WTC11 (cell line): ENCODE data around the gene CACTIN. TPM values are rescaled to one million over a fixed set of nuclear protein-coding genes. Genes with fewer than 3 reads are reported as not detected.

Experiments used
- ATAC-seq: fragments of 200-7000 bp; cut with Tn5 transposase; 2 replicates; pipeline ENCODE4 v1.10.0; 2021; ENCODE audit warnings: mild to moderate bottlenecking, moderate library complexity
- CTCF ChIA-PET: fragments of 300-600 bp; sonication (Branson Sonifier 250); formaldehyde crosslinking; loops from one replicate; lab custom pipeline; 2021; ENCODE audit warnings: antibody characterized with exemption; lab: Charles Lee
- POLR2A ChIA-PET: fragments of 350-600 bp; sonication (Branson Sonifier 250); formaldehyde crosslinking; loops from one replicate; lab custom pipeline; 2021; ENCODE audit warnings: antibody characterized with exemption; lab: Charles Lee
- DNase-seq: peaks from one replicate; pipeline ENCODE4 v3.0.0; 2021; ENCODE audit warnings: low spot score
- H3K27ac Mint-ChIP-seq: 2 replicates; pipeline ENCODE4 v1.8.0; 2021; ENCODE audit warnings: mixed read lengths
- H3K27me3 Mint-ChIP-seq: 2 replicates; pipeline ENCODE4 v1.8.0; 2021; ENCODE audit warnings: low read depth, mild to moderate bottlenecking, moderate library complexity, mixed read lengths
- H3K36me3 Mint-ChIP-seq: 2 replicates; pipeline ENCODE4 v1.8.0; 2021; ENCODE audit warnings: mixed read lengths
- H3K4me1 Mint-ChIP-seq: 2 replicates; pipeline ENCODE4 v1.8.0; 2022; ENCODE audit warnings: mixed read lengths
- H3K4me3 Mint-ChIP-seq: 2 replicates; pipeline ENCODE4 v1.8.0; 2021; ENCODE audit warnings: mild to moderate bottlenecking, moderate library complexity, mixed read lengths
- H3K9me3 Mint-ChIP-seq: 2 replicates; pipeline ENCODE4 v1.8.0; 2021; ENCODE audit warnings: mixed read lengths
- ATF1 ChIP-seq: sonication (generic); formaldehyde crosslinking; IDR thresholded peaks from 2 replicates; pipeline ENCODE4 v1.8.1; 2023; ENCODE audit warnings: mild to moderate bottlenecking, moderate library complexity, missing genetic modification reagents
- FOXP1 ChIP-seq: sonication (generic); formaldehyde crosslinking; IDR thresholded peaks from 2 replicates; pipeline ENCODE4 v1.8.0; 2022; ENCODE audit warnings: missing genetic modification reagents, mild to moderate bottlenecking, moderate library complexity, borderline replicate concordance
- JAZF1 ChIP-seq: fragments of 250-450 bp; sonication (Bioruptor Pico); IDR thresholded peaks from 2 replicates; pipeline ENCODE4 v1.9.0; 2021; ENCODE audit warnings: moderate library complexity, mild to moderate bottlenecking, inconsistent platforms
- NFE2L1 ChIP-seq: sonication (generic); formaldehyde crosslinking; IDR thresholded peaks from 2 replicates; pipeline ENCODE4 v1.8.1; 2023; ENCODE audit warnings: missing genetic modification reagents
- OVOL2 ChIP-seq: fragments of 250-450 bp; sonication (Bioruptor Pico); IDR thresholded peaks from 2 replicates; pipeline ENCODE4 v1.9.0; 2021; ENCODE audit warnings: mild to moderate bottlenecking, borderline replicate concordance
- RORB ChIP-seq: fragments of 250-450 bp; sonication (Bioruptor Pico); IDR thresholded peaks from 2 replicates; pipeline ENCODE4 v1.9.0; 2021; ENCODE audit warnings: mild to moderate bottlenecking
- SP1 ChIP-seq: sonication (generic); formaldehyde crosslinking; conservative IDR thresholded peaks from 2 replicates; pipeline ENCODE4 v1.8.1; 2022; ENCODE audit warnings: missing genetic modification reagents
- ZNF263 ChIP-seq: sonication (generic); formaldehyde crosslinking; IDR thresholded peaks from 2 replicates; pipeline ENCODE4 v1.8.1; 2022; ENCODE audit warnings: low read depth, mild to moderate bottlenecking, moderate library complexity, missing genetic modification reagents
- ZNF317 ChIP-seq: sonication (generic); formaldehyde crosslinking; IDR thresholded peaks from 2 replicates; pipeline ENCODE4 v1.8.1; 2023; ENCODE audit warnings: low read depth, mild to moderate bottlenecking, moderate library complexity, missing genetic modification reagents, borderline replicate concordance
- total RNA-seq: library from RNA; stranded (reverse); gene quantifications from 3 replicates; pipeline ENCODE4 v1.2.3, GENCODE V29; 2021
- TF ChIP-seq, protein P1 (sequence below): sonication (generic); formaldehyde crosslinking; IDR thresholded peaks from 2 replicates; pipeline ENCODE4 v1.8.1; 2023; ENCODE audit warnings: mild to moderate bottlenecking, missing genetic modification reagents, moderate library complexity
- TF ChIP-seq, protein P2 (sequence below): sonication (generic); formaldehyde crosslinking; conservative IDR thresholded peaks from 2 replicates; pipeline ENCODE4 v1.8.1; 2023; ENCODE audit warnings: mild to moderate bottlenecking, low read depth, missing genetic modification reagents, moderate library complexity
- TF ChIP-seq, protein P3 (sequence below): sonication (generic); formaldehyde crosslinking; IDR thresholded peaks from 2 replicates; pipeline ENCODE4 v1.8.0; 2023; ENCODE audit warnings: missing genetic modification reagents
- TF ChIP-seq, protein P4 (sequence below): fragments of 250-450 bp; sonication (Bioruptor Pico); IDR thresholded peaks from 2 replicates; pipeline ENCODE4 v1.9.0; 2021; ENCODE audit warnings: mild to moderate bottlenecking
- TF ChIP-seq, protein P5 (sequence below): sonication (generic); formaldehyde crosslinking; IDR thresholded peaks from 2 replicates; pipeline ENCODE4 v1.8.1; 2023; ENCODE audit warnings: mild to moderate bottlenecking, missing genetic modification reagents, moderate library complexity

The CACTIN gene
- total RNA-seq, 1 experiment from 2014 or later = 42.2 TPM

DNA sequence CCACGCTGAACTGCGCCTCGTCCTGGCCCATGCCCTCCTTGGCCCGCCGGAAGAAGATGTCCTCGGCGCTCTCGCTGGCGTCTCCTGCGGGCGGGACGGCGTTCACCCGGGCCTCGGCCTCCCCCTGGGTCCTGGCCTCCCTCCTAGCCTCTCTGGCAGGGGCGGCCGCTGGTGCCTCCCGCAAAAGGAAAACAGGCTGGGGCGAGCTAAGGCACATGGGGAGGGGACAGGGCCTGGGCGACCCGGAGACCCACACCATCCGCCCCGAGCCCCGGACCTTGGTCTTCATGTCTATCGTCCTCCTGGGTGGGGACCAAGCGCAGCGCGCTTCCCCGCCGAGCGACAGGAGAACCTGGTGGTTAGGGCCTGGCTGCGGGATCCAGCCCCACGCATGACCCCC, 14.3 kb downstream of the CACTIN start:
- ATAC-seq (no peak), DNase-seq (no peak)
- H3K27ac Mint-ChIP-seq = no peak overlapping the region
- ChIA-PET CTCF (interaction anchor here (0.7 to 1.5 kb wide), 7 partner anchors 9 to 38 kb away, joined by 3 to 7 read pairs (median 4); no protein-coding TSS in a partner anchor), POLR2A (no interaction called here)
- H3K36me3 Mint-ChIP-seq = no peaks in the 10 kb centered on the region; the same call in 1 of the 2 replicates
- no peaks in the 10 kb centered on the region for H3K27me3 Mint-ChIP-seq
- no peaks in the 10 kb centered on the region for H3K9me3 Mint-ChIP-seq
- no peak overlapping the region for H3K4me3 Mint-ChIP-seq
- TF ChIP-seq ATF1 (CRISPR knock-in tag) (no peak), RORB (no peak)
- H3K4me1 Mint-ChIP-seq = peaks cover 12% of the 10 kb centered on the region

DNA sequence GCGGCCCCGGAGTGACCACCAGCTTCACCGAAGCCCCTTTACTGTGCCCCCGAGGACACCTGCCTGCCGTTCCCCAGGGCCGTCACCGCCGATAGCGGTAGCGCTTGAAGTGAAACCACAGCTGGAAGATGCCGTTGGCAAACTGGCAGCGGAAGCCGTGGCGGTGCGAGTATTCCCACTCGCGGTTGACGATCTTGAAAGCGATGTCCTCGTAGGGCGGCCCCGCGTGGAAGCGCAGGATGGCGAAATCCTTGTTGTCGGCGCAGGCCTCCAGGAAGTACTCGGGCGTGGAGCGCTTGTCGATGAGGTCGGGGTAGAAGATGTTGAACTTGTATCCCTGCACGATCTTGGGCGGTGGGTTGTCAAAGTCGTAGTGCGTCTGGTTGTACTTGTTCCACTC, 14.7 kb downstream of the CACTIN start:
- Mint-ChIP-seq H3K36me3 (no peaks in the 10 kb centered on the region; the same call in 1 of the 2 replicates), H3K27ac (no peak overlapping the region), H3K9me3 (no peaks in the 10 kb centered on the region), H3K4me3 (no peak overlapping the region), H3K4me1 (peaks cover 11% of the 10 kb centered on the region), H3K27me3 (no peaks in the 10 kb centered on the region)
- ChIA-PET CTCF (interaction anchor here (1.5 kb wide), 1 partner anchor 20 kb away, joined by 4 read pairs; no protein-coding TSS in a partner anchor), POLR2A (no interaction called here)
- ATAC-seq (no peak), DNase-seq (no peak)
- TF ChIP-seq RORB (no peak), FOXP1 (CRISPR knock-in tag) (no peak), JAZF1 (no peak), OVOL2 (CRISPR knock-in tag) (no peak), ZNF317 (CRISPR knock-in tag) (no peak), ZNF263 (no peak), NFE2L1 (no peak)
- TF ChIP-seq, protein P1, sequence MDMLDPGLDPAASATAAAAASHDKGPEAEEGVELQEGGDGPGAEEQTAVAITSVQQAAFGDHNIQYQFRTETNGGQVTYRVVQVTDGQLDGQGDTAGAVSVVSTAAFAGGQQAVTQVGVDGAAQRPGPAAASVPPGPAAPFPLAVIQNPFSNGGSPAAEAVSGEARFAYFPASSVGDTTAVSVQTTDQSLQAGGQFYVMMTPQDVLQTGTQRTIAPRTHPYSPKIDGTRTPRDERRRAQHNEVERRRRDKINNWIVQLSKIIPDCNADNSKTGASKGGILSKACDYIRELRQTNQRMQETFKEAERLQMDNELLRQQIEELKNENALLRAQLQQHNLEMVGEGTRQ = no peak
- TF ChIP-seq, protein P2, sequence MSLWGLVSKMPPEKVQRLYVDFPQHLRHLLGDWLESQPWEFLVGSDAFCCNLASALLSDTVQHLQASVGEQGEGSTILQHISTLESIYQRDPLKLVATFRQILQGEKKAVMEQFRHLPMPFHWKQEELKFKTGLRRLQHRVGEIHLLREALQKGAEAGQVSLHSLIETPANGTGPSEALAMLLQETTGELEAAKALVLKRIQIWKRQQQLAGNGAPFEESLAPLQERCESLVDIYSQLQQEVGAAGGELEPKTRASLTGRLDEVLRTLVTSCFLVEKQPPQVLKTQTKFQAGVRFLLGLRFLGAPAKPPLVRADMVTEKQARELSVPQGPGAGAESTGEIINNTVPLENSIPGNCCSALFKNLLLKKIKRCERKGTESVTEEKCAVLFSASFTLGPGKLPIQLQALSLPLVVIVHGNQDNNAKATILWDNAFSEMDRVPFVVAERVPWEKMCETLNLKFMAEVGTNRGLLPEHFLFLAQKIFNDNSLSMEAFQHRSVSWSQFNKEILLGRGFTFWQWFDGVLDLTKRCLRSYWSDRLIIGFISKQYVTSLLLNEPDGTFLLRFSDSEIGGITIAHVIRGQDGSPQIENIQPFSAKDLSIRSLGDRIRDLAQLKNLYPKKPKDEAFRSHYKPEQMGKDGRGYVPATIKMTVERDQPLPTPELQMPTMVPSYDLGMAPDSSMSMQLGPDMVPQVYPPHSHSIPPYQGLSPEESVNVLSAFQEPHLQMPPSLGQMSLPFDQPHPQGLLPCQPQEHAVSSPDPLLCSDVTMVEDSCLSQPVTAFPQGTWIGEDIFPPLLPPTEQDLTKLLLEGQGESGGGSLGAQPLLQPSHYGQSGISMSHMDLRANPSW = no peak
- TF ChIP-seq, protein P3, sequence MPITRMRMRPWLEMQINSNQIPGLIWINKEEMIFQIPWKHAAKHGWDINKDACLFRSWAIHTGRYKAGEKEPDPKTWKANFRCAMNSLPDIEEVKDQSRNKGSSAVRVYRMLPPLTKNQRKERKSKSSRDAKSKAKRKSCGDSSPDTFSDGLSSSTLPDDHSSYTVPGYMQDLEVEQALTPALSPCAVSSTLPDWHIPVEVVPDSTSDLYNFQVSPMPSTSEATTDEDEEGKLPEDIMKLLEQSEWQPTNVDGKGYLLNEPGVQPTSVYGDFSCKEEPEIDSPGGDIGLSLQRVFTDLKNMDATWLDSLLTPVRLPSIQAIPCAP (CRISPR knock-in tag) = no peak
- TF ChIP-seq, protein P4, sequence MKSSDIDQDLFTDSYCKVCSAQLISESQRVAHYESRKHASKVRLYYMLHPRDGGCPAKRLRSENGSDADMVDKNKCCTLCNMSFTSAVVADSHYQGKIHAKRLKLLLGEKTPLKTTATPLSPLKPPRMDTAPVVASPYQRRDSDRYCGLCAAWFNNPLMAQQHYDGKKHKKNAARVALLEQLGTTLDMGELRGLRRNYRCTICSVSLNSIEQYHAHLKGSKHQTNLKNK = no peak

DNA sequence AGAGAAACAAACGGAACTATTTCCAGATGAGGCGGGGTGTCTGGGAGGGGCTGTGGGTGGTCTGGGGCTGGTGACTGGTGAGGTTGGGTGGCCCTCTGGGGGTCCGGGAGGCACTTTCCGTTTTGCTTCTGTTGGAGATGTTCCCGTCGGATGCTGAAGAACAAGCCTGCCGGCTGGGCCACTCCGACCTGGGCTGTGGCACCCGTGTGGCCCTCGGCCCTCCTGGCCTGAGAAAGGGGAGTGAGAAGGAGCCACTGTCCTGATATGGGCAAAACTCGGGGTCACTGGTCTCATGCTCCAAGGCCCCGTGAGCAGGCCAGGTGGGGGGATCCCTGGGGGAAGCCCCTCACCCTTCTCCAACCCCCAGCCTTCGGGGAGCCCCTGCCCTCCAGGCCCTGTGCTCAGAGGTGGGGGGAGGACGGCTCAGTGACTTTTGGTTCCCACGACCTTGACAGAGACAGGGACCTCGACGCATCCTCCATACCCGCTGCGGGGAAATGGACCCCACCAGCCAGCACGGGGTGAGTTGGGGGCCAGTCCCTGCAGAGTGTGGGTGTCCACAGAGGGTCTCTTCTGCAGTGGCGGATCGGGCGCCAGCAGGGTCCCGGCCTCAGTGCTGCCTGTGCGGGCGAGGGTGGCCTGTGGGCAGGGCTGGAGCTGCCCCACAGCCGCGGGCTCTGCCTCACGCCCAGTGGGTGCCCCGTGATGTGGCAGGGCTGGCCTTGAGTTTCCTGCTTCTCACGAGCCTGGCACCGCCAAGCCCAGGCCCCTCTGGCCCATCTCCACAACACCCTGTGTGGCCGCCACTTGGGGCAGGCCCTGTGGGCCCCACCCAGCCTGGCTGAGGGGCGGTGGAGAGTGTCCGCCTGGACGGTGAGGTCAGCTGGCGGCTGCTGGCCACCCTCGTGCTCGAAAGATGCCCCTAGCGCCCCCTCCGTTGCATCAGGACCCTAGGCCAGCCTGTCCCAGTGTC, 15.6 kb downstream of the CACTIN start:
- CTCF ChIA-PET = no interaction called here
- no peak overlapping the region for H3K27ac Mint-ChIP-seq
- H3K9me3 Mint-ChIP-seq = no peaks in the 10 kb centered on the region
- no peak overlapping the region for H3K4me3 Mint-ChIP-seq
- H3K36me3 Mint-ChIP-seq = no peaks in the 10 kb centered on the region; the same call in 1 of the 2 replicates
- ATAC-seq (no peak), DNase-seq (no peak)
- H3K27me3 Mint-ChIP-seq = no peaks in the 10 kb centered on the region
- TF ChIP-seq, protein P5, sequence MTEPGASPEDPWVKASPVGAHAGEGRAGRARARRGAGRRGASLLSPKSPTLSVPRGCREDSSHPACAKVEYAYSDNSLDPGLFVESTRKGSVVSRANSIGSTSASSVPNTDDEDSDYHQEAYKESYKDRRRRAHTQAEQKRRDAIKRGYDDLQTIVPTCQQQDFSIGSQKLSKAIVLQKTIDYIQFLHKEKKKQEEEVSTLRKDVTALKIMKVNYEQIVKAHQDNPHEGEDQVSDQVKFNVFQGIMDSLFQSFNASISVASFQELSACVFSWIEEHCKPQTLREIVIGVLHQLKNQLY (CRISPR knock-in tag) = no peak
- no peak for TF ChIP-seq SP1 (CRISPR knock-in tag)
- peaks cover 11% of the 10 kb centered on the region for H3K4me1 Mint-ChIP-seq
- POLR2A ChIA-PET = no interaction called here
